C1 segment of cervical spinal cord (tissue), 14 donors: ENCODE results near the gene MON2.
"Not testable (repeated sequence)": the region's sequence is repeated elsewhere in the genome, so short reads cannot be mapped to it uniquely, and the experiment has no call there.

Experiments
- DNase-seq, 14 donors: peaks; one replicate each; lab custom pipeline; 2025; lab: John Stamatoyannopoulos, UW

MON2 gene

GRCh38 chr12:62481843-62482540 is 15.4 kb downstream of the MON2 start:
- peak in 9 of 14 donors; percentile 2 to 58 (median 28) for DNase-seq

- no peak for DNase-seq
Measured at GRCh38 chr12:62482769-62483168, 16.1 kb downstream of the MON2 start.

- no peak for DNase-seq
Measured at GRCh38 chr12:62484233-62484632, 17.6 kb downstream of the MON2 start.

- DNase-seq: no peak
Measured at GRCh38 chr12:62505786-62506185, 39.2 kb downstream of the MON2 start.

GRCh38 chr12:62512901-62513300 is 46.3 kb downstream of the MON2 start:
- no peak for DNase-seq

GRCh38 chr12:62514080-62514479 is 47.5 kb downstream of the MON2 start:
- DNase-seq: not testable (repeated sequence)

GRCh38 chr12:62516927-62517326 is 50.3 kb downstream of the MON2 start:
- DNase-seq: no peak

GRCh38 chr12:62517887-62518286 is 51.3 kb downstream of the MON2 start:
- DNase-seq: no peak

GRCh38 chr12:62519043-62519442 is 52.4 kb downstream of the MON2 start:
- DNase-seq: peak in 8 of 14 donors; percentile 3 to 49 (median 14)

GRCh38 chr12:62520361-62520760 is 53.7 kb downstream of the MON2 start:
- DNase-seq: no peak

GRCh38 chr12:62522984-62523383 is 56.4 kb downstream of the MON2 start:
- DNase-seq: peak in 1 of 14 donors; percentile 7

- DNase-seq: peak in 1 of 14 donors; percentile 2
Measured at GRCh38 chr12:62523619-62524018, 57.0 kb downstream of the MON2 start.

- DNase-seq: no peak
Measured at GRCh38 chr12:62525271-62525670, 58.6 kb downstream of the MON2 start.

GRCh38 chr12:62530596-62530995 is 64.0 kb downstream of the MON2 start:
- no peak for DNase-seq

GRCh38 chr12:62532333-62532732 is 65.7 kb downstream of the MON2 start:
- no peak for DNase-seq

GRCh38 chr12:62533087-62533754 is 66.6 kb downstream of the MON2 start:
- no peak for DNase-seq

GRCh38 chr12:62533755-62534107 is 67.1 kb downstream of the MON2 start:
- DNase-seq: no peak

GRCh38 chr12:62536546-62536945 is 69.9 kb downstream of the MON2 start:
- no peak for DNase-seq

GRCh38 chr12:62537551-62537950 is 70.9 kb downstream of the MON2 start:
- no peak for DNase-seq

GRCh38 chr12:62540354-62540753 is 73.7 kb downstream of the MON2 start:
- DNase-seq: no peak

- no peak for DNase-seq
Measured at GRCh38 chr12:62542814-62543213, 76.2 kb downstream of the MON2 start.

GRCh38 chr12:62543324-62543723 is 76.7 kb downstream of the MON2 start:
- no peak for DNase-seq

GRCh38 chr12:62543741-62544140 is 77.1 kb downstream of the MON2 start:
- DNase-seq: no peak
